GM23248 (cell line): ENCODE results near the gene UBE2G1.

Source experiments
- EZH2 ChIP-seq: fragments of 200-600 bp; sonication (generic); IDR thresholded peaks from 2 replicates; pipeline ENCODE4 v1.6.1; 2018; ENCODE audit warnings: antibody characterized with exemption, mild to moderate bottlenecking; ENCODE audit not compliant: insufficient read depth, poor library complexity, severe bottlenecking
- EZH2phosphoT487 ChIP-seq: fragments of 200-600 bp; sonication (generic); IDR thresholded peaks from 2 replicates; pipeline ENCODE4 v1.6.1; 2018; ENCODE audit warnings: antibody characterized with exemption, moderate library complexity, mild to moderate bottlenecking, low read depth; ENCODE audit not compliant: insufficient read depth

- TF ChIP-seq EZH2 (no peak), EZH2phosphoT487 (no peak)
These were observed 56.0 kb downstream of the UBE2G1 start for GRCh38 chr17:4310354-4311060.
